ENCODE measurements around the gene SLC8A1.

SLC8A1 gene

GRCh38 chr2:40451918-40452605, at the start of gene SLC8A1:
SLC8A1 (minus strand) TSS chr2:40452090.
- H3K9me3 Mint-ChIP-seq: no peaks in the 10 kb centered on the region
- peak within 1 kb of the TSS; percentile 84 for H3K27ac Mint-ChIP-seq
- H3K4me1 Mint-ChIP-seq (ENCODE audit: low read depth): peaks cover 76% of the 10 kb centered on the region
- peaks cover 22% of the 10 kb centered on the region for H3K36me3 Mint-ChIP-seq (ENCODE audit: low read depth)
- intact Hi-C loops (cut with micrococcal nuclease): loop anchor here (5.0 kb wide), 2 partner anchors 60 to 540 kb away; no protein-coding TSS in a partner anchor
- no peaks in the 10 kb centered on the region for H3K27me3 Mint-ChIP-seq
- H3K4me3 Mint-ChIP-seq: peak within 1 kb of the TSS; percentile 98

- no peaks in the 10 kb centered on the region for H3K27me3 Mint-ChIP-seq
- intact Hi-C loops (cut with micrococcal nuclease): no loop called here
- H3K4me1 Mint-ChIP-seq (ENCODE audit: low read depth): peaks cover 6% of the 10 kb centered on the region
- H3K9me3 Mint-ChIP-seq: no peaks in the 10 kb centered on the region
- no peak overlapping the region for H3K27ac Mint-ChIP-seq
- no peak overlapping the region for H3K4me3 Mint-ChIP-seq
- no peaks in the 10 kb centered on the region for H3K36me3 Mint-ChIP-seq (ENCODE audit: low read depth)
Observed at GRCh38 chr2:40499437-40499836, 47.5 kb upstream of the SLC8A1 start.

- no peaks in the 10 kb centered on the region for H3K36me3 Mint-ChIP-seq (ENCODE audit: low read depth)
- no peaks in the 10 kb centered on the region for H3K27me3 Mint-ChIP-seq
- H3K4me1 Mint-ChIP-seq (ENCODE audit: low read depth): peaks cover 6% of the 10 kb centered on the region
- H3K9me3 Mint-ChIP-seq: no peaks in the 10 kb centered on the region
- intact Hi-C loops (cut with micrococcal nuclease): no loop called here
- no peak overlapping the region for H3K4me3 Mint-ChIP-seq
- H3K27ac Mint-ChIP-seq: no peak overlapping the region
Observed at GRCh38 chr2:40497251-40497859, 45.5 kb upstream of the SLC8A1 start.

GRCh38 chr2:40489678-40489960, 37.7 kb upstream of the SLC8A1 start:
- intact Hi-C loops (cut with micrococcal nuclease): loop anchor here (2.0 kb wide), 1 partner anchor 35 kb away; no protein-coding TSS in a partner anchor
- peak overlapping the region; percentile 79 for H3K27ac Mint-ChIP-seq
- H3K9me3 Mint-ChIP-seq: no peaks in the 10 kb centered on the region
- H3K4me1 Mint-ChIP-seq (ENCODE audit: low read depth): peaks cover 46% of the 10 kb centered on the region
- peak overlapping the region; percentile 55 for H3K4me3 Mint-ChIP-seq
- H3K27me3 Mint-ChIP-seq: no peaks in the 10 kb centered on the region
- no peaks in the 10 kb centered on the region for H3K36me3 Mint-ChIP-seq (ENCODE audit: low read depth)

GRCh38 chr2:40488927-40489677, 37.2 kb upstream of the SLC8A1 start:
- intact Hi-C loops (cut with micrococcal nuclease): loop anchor here (2.0 kb wide), 1 partner anchor 34 kb away; no protein-coding TSS in a partner anchor
- peaks cover 51% of the 10 kb centered on the region for H3K4me1 Mint-ChIP-seq (ENCODE audit: low read depth)

GRCh38 chr2:40488101-40488601, 36.3 kb upstream of the SLC8A1 start:
- peak overlapping the region; percentile 79 for H3K27ac Mint-ChIP-seq
- intact Hi-C loops (cut with micrococcal nuclease): loop anchor here (2.0 kb wide), 1 partner anchor 33 kb away; no protein-coding TSS in a partner anchor
- no peak overlapping the region for H3K4me3 Mint-ChIP-seq
- H3K4me1 Mint-ChIP-seq (ENCODE audit: low read depth): peaks cover 55% of the 10 kb centered on the region
- H3K36me3 Mint-ChIP-seq (ENCODE audit: low read depth): no peaks in the 10 kb centered on the region
- no peaks in the 10 kb centered on the region for H3K27me3 Mint-ChIP-seq
- peaks cover 9% of the 10 kb centered on the region for H3K9me3 Mint-ChIP-seq

More at GRCh38 chr2:40488927-40489677, 37.2 kb upstream of the SLC8A1 start:
- Mint-ChIP-seq H3K4me3 (peak overlapping the region; percentile 55), H3K27me3 (no peaks in the 10 kb centered on the region), H3K27ac (peak overlapping the region; percentile 79), H3K9me3 (no peaks in the 10 kb centered on the region), H3K36me3 (ENCODE audit: low read depth) (no peaks in the 10 kb centered on the region)

GRCh38 chr2:40487602-40488001, 35.7 kb upstream of the SLC8A1 start:
- Mint-ChIP-seq H3K9me3 (peaks cover 9% of the 10 kb centered on the region), H3K4me1 (ENCODE audit: low read depth) (peaks cover 58% of the 10 kb centered on the region), H3K4me3 (no peak overlapping the region), H3K36me3 (ENCODE audit: low read depth) (no peaks in the 10 kb centered on the region), H3K27me3 (no peaks in the 10 kb centered on the region), H3K27ac (peak overlapping the region; percentile 79)
- intact Hi-C loops (cut with micrococcal nuclease): loop anchor here (2.0 kb wide), 1 partner anchor 33 kb away; no protein-coding TSS in a partner anchor

- Mint-ChIP-seq H3K27me3 (no peaks in the 10 kb centered on the region), H3K27ac (no peak overlapping the region), H3K4me1 (ENCODE audit: low read depth) (peaks cover 62% of the 10 kb centered on the region), H3K36me3 (ENCODE audit: low read depth) (no peaks in the 10 kb centered on the region), H3K9me3 (peaks cover 9% of the 10 kb centered on the region), H3K4me3 (no peak overlapping the region)
- intact Hi-C loops (cut with micrococcal nuclease): no loop called here
Observed at GRCh38 chr2:40485854-40486253, 34.0 kb upstream of the SLC8A1 start.

- intact Hi-C loops (cut with micrococcal nuclease): no loop called here
- H3K27me3 Mint-ChIP-seq: no peaks in the 10 kb centered on the region
- no peaks in the 10 kb centered on the region for H3K36me3 Mint-ChIP-seq (ENCODE audit: low read depth)
- H3K4me3 Mint-ChIP-seq: no peak overlapping the region
- H3K27ac Mint-ChIP-seq: no peak overlapping the region
- peaks cover 9% of the 10 kb centered on the region for H3K9me3 Mint-ChIP-seq
- peaks cover 67% of the 10 kb centered on the region for H3K4me1 Mint-ChIP-seq (ENCODE audit: low read depth)
Observed at GRCh38 chr2:40485318-40485717, 33.4 kb upstream of the SLC8A1 start.

- no peaks in the 10 kb centered on the region for H3K36me3 Mint-ChIP-seq (ENCODE audit: low read depth)
- intact Hi-C loops (cut with micrococcal nuclease): no loop called here
- peak overlapping the region; percentile 77 for H3K27ac Mint-ChIP-seq
- H3K27me3 Mint-ChIP-seq: no peaks in the 10 kb centered on the region
- peaks cover 9% of the 10 kb centered on the region for H3K9me3 Mint-ChIP-seq
- H3K4me1 Mint-ChIP-seq (ENCODE audit: low read depth): peaks cover 55% of the 10 kb centered on the region
- H3K4me3 Mint-ChIP-seq: no peak overlapping the region
Observed at GRCh38 chr2:40483549-40484243, 31.8 kb upstream of the SLC8A1 start.

GRCh38 chr2:40480596-40480995, 28.7 kb upstream of the SLC8A1 start:
- intact Hi-C loops (cut with micrococcal nuclease): no loop called here
- no peak overlapping the region for H3K4me3 Mint-ChIP-seq
- peaks cover 53% of the 10 kb centered on the region for H3K4me1 Mint-ChIP-seq (ENCODE audit: low read depth)
- peaks cover 9% of the 10 kb centered on the region for H3K9me3 Mint-ChIP-seq
- no peaks in the 10 kb centered on the region for H3K27me3 Mint-ChIP-seq
- peak overlapping the region; percentile 74 for H3K27ac Mint-ChIP-seq
- H3K36me3 Mint-ChIP-seq (ENCODE audit: low read depth): no peaks in the 10 kb centered on the region

- intact Hi-C loops (cut with micrococcal nuclease): no loop called here
- Mint-ChIP-seq H3K27ac (peak overlapping the region; percentile 74), H3K9me3 (peaks cover 9% of the 10 kb centered on the region), H3K27me3 (no peaks in the 10 kb centered on the region), H3K4me3 (no peak overlapping the region), H3K4me1 (ENCODE audit: low read depth) (peaks cover 48% of the 10 kb centered on the region), H3K36me3 (ENCODE audit: low read depth) (no peaks in the 10 kb centered on the region)
Observed at GRCh38 chr2:40480073-40480472, 28.2 kb upstream of the SLC8A1 start.

- H3K9me3 Mint-ChIP-seq: no peaks in the 10 kb centered on the region
- H3K36me3 Mint-ChIP-seq (ENCODE audit: low read depth): no peaks in the 10 kb centered on the region
- H3K27ac Mint-ChIP-seq: peak overlapping the region; percentile 71
- intact Hi-C loops (cut with micrococcal nuclease): no loop called here
- peaks cover 40% of the 10 kb centered on the region for H3K4me1 Mint-ChIP-seq (ENCODE audit: low read depth)
- H3K4me3 Mint-ChIP-seq: no peak overlapping the region
- H3K27me3 Mint-ChIP-seq: no peaks in the 10 kb centered on the region
Observed at GRCh38 chr2:40477361-40477760, 25.5 kb upstream of the SLC8A1 start.
